Nephron progenitor cell (in vitro differentiated cells): Measurements from ENCODE around the gene TMIE.
A peak's percentile ranks its signal among the peaks of the same experiment; 100 is the strongest.

Experiments
- DNase-seq: peaks from one replicate; pipeline ENCODE4 v3.0.0; 2021
- H3K27ac Mint-ChIP-seq: 2 replicates; pipeline ENCODE4 v1.8.0; 2021; ENCODE audit warnings: mild to moderate bottlenecking, moderate library complexity, mixed read lengths
- H3K27me3 Mint-ChIP-seq: 2 replicates; pipeline ENCODE4 v1.8.0; 2021; ENCODE audit warnings: mild to moderate bottlenecking, low read depth, mixed read lengths; ENCODE audit not compliant: poor library complexity
- H3K36me3 Mint-ChIP-seq: 2 replicates; pipeline ENCODE4 v1.8.0; 2021; ENCODE audit warnings: low read depth, mixed read lengths
- H3K4me1 Mint-ChIP-seq: 2 replicates; pipeline ENCODE4 v1.8.0; 2021; ENCODE audit warnings: mixed read lengths
- H3K4me3 Mint-ChIP-seq: 2 replicates; pipeline ENCODE4 v1.8.0; 2021; ENCODE audit warnings: mild to moderate bottlenecking, moderate library complexity, mixed read lengths
- H3K9me3 Mint-ChIP-seq: 2 replicates; pipeline ENCODE4 v1.8.0; 2021; ENCODE audit warnings: mild to moderate bottlenecking, moderate library complexity, mixed read lengths
- TF ChIP-seq, protein P1 (sequence below): fragments of 200-600 bp; sonication (generic); IDR thresholded peaks from 2 replicates; pipeline ENCODE4 v1.5.0; 2021; ENCODE audit warnings: antibody characterized with exemption

TMIE gene

DNA sequence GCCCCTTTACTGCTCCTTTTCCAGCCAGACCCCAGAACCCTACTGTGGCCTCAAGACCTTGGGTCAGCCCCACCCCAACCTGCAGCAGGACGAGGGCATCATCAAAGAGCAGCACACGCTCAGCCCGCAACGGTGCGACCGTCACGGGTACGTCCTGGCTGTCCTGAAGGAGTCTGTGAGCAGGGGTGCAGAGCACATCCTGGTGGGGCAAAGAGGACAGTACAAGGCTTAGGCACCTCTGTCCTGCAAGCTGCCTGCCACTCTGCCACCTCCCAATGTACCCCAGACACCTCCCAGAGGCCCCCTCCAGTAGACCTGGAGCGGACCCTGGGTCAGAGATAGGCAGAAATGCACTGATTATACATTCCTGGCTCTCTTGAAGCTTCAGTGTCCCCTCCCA, 15.7 kb upstream of the TMIE start:
- peak overlapping the region; percentile 17 for H3K27ac Mint-ChIP-seq
- no peaks in the 10 kb centered on the region for H3K9me3 Mint-ChIP-seq
- H3K4me1 Mint-ChIP-seq, result peaks cover 27% of the 10 kb centered on the region
- TF ChIP-seq, protein P1, sequence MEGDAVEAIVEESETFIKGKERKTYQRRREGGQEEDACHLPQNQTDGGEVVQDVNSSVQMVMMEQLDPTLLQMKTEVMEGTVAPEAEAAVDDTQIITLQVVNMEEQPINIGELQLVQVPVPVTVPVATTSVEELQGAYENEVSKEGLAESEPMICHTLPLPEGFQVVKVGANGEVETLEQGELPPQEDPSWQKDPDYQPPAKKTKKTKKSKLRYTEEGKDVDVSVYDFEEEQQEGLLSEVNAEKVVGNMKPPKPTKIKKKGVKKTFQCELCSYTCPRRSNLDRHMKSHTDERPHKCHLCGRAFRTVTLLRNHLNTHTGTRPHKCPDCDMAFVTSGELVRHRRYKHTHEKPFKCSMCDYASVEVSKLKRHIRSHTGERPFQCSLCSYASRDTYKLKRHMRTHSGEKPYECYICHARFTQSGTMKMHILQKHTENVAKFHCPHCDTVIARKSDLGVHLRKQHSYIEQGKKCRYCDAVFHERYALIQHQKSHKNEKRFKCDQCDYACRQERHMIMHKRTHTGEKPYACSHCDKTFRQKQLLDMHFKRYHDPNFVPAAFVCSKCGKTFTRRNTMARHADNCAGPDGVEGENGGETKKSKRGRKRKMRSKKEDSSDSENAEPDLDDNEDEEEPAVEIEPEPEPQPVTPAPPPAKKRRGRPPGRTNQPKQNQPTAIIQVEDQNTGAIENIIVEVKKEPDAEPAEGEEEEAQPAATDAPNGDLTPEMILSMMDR, result no peak
- DNase-seq, result no peak
- H3K4me3 Mint-ChIP-seq, result no peak overlapping the region
- H3K27me3 Mint-ChIP-seq, result peaks cover 16% of the 10 kb centered on the region
- H3K36me3 Mint-ChIP-seq, result no peaks in the 10 kb centered on the region

- no peak overlapping the region for H3K27ac Mint-ChIP-seq
Observed at GRCh38 chr3:46690798-46691197, 10.4 kb upstream of the TMIE start.

DNA sequence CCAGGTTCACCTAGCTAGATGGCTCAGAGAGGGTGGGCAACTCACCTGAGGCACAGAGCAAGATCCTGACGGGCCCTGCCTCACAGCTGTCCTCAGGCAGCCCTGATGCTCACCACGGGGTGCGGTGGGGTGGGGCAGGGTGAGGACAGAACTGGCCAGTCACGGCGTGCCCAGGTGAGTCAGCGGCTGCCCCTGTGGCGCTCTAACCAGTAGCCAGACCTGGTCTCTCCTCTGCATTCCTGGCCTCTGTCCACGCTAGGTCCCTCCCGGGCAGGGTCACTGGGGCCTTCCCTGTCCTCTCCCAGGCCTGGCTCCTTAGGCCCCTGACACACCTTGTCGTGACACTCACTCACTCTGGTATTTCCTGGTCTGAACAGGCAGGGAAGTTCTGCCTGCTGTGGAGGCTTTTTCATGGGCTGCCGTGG, 8.6 kb upstream of the TMIE start:
- DNase-seq, result no peak
- no peak overlapping the region for H3K27ac Mint-ChIP-seq
- peaks cover 21% of the 10 kb centered on the region for H3K4me1 Mint-ChIP-seq
- H3K27me3 Mint-ChIP-seq, result peaks cover 27% of the 10 kb centered on the region
- TF ChIP-seq, protein P1, result no peak
- no peaks in the 10 kb centered on the region for H3K36me3 Mint-ChIP-seq
- H3K9me3 Mint-ChIP-seq, result no peaks in the 10 kb centered on the region
- peak overlapping the region; percentile 83 for H3K4me3 Mint-ChIP-seq

More at GRCh38 chr3:46690798-46691197, 10.4 kb upstream of the TMIE start:
- Mint-ChIP-seq H3K4me1 (peaks cover 9% of the 10 kb centered on the region), H3K36me3 (no peaks in the 10 kb centered on the region), H3K9me3 (no peaks in the 10 kb centered on the region), H3K4me3 (no peak overlapping the region), H3K27me3 (peaks cover 28% of the 10 kb centered on the region)
- DNase-seq, result no peak
- TF ChIP-seq, protein P1, result no peak

GRCh38 chr3:46693038-46693891, 7.9 kb upstream of the TMIE start, which contains the start of gene ALS2CL:
Gene ALS2CL (minus strand): TSS chr3:46693679. CDS start chr3:46689440, 4,239 bp downstream.
- no peak within 1 kb of the TSS for H3K27ac Mint-ChIP-seq
- H3K27me3 Mint-ChIP-seq, result peaks cover 27% of the 10 kb centered on the region
- peak within 1 kb of the TSS; percentile 83 for H3K4me3 Mint-ChIP-seq
- TF ChIP-seq, protein P1, result no peak
- H3K9me3 Mint-ChIP-seq, result no peaks in the 10 kb centered on the region
- peaks cover 23% of the 10 kb centered on the region for H3K4me1 Mint-ChIP-seq
- H3K36me3 Mint-ChIP-seq, result no peaks in the 10 kb centered on the region
- peak; percentile 64 for DNase-seq

GRCh38 chr3:46693892-46694226, 7.3 kb upstream of the TMIE start:
- no peaks in the 10 kb centered on the region for H3K36me3 Mint-ChIP-seq
- TF ChIP-seq, protein P1, result no peak
- H3K4me3 Mint-ChIP-seq, result no peak overlapping the region
- DNase-seq, result no peak
- peaks cover 23% of the 10 kb centered on the region for H3K27me3 Mint-ChIP-seq
- H3K27ac Mint-ChIP-seq, result no peak overlapping the region
- peaks cover 23% of the 10 kb centered on the region for H3K4me1 Mint-ChIP-seq
- H3K9me3 Mint-ChIP-seq, result no peaks in the 10 kb centered on the region

DNA sequence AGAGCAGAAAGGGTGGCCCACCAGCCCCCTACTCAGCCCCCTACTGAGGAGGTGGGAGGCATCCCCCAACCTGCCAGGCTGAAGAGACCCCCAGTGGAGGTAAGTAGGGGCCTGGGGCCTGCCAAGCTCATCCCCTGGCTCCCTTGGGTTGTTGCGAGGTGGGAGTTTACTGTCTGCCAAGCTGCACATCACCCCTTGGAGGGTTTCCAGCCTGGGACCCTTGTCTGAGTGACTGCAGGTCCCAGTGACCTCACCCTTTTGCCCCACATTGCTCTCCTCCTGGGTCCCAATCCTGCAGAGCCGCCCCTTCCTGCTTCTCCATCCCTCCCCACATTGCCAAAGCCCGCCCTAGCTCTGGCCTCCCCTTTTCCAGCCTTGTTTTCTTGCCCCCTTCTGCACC, 6.7 kb upstream of the TMIE start:
- TF ChIP-seq, protein P1, result no peak

More for the DNA sequence above, 6.7 kb upstream of the TMIE start:
- H3K27ac Mint-ChIP-seq, result no peak overlapping the region
- H3K4me1 Mint-ChIP-seq, result peaks cover 26% of the 10 kb centered on the region
- H3K27me3 Mint-ChIP-seq, result peaks cover 22% of the 10 kb centered on the region
- H3K9me3 Mint-ChIP-seq, result no peaks in the 10 kb centered on the region
- no peak overlapping the region for H3K4me3 Mint-ChIP-seq
- no peak for DNase-seq
- no peaks in the 10 kb centered on the region for H3K36me3 Mint-ChIP-seq
